Ureter (tissue), 1 donor: ENCODE measurements around the gene PAM. TPM values are rescaled to one million over a fixed set of nuclear protein-coding genes. Genes with fewer than 3 reads are reported as not detected.

Experiments used
- DNase-seq: peaks from one replicate; pipeline ENCODE4 v3.0.0-alpha.2; 2020; ENCODE audit warnings: low spot score
- total RNA-seq: library from RNA; stranded (reverse); gene quantifications from one replicate; pipeline ENCODE4 v1.2.4, GENCODE V29; 2023
- donor health status: DM: yes; HTN: yes; CAD: no.

Gene PAM
- total RNA-seq, 1 donor from 2014 or later = 124 TPM

GRCh38 chr5:102937894-102938293 is 182.8 kb downstream of the PAM start:
- no peak for DNase-seq

GRCh38 chr5:102941111-102941510 is 186.0 kb downstream of the PAM start:
- no peak for DNase-seq

- DNase-seq = no peak
Measured at GRCh38 chr5:102946414-102946813, 191.3 kb downstream of the PAM start.

- no peak for DNase-seq
Measured at GRCh38 chr5:102946971-102947370, 191.9 kb downstream of the PAM start.

GRCh38 chr5:102955488-102955887 is 200.4 kb downstream of the PAM start:
- DNase-seq = no peak

GRCh38 chr5:102956599-102956998 is 201.5 kb downstream of the PAM start:
- no peak for DNase-seq

- no peak for DNase-seq
Measured at GRCh38 chr5:102957141-102957540, 202.0 kb downstream of the PAM start.

- no peak for DNase-seq
Measured at GRCh38 chr5:102958481-102959011, 203.4 kb downstream of the PAM start.

- DNase-seq = no peak
Measured at GRCh38 chr5:102959055-102959454, 203.9 kb downstream of the PAM start.

- DNase-seq = no peak
Measured at GRCh38 chr5:102961671-102962070, 206.6 kb downstream of the PAM start.

- no peak for DNase-seq
Measured at GRCh38 chr5:102965653-102966052, 210.5 kb downstream of the PAM start.

GRCh38 chr5:102969641-102970040 is 214.5 kb downstream of the PAM start:
- no peak for DNase-seq

- no peak for DNase-seq
Measured at GRCh38 chr5:102971676-102972293, 216.7 kb downstream of the PAM start.

- no peak for DNase-seq
Measured at GRCh38 chr5:102974177-102974576, 219.1 kb downstream of the PAM start.

GRCh38 chr5:102975045-102975444 is 219.9 kb downstream of the PAM start:
- no peak for DNase-seq

- no peak for DNase-seq
Measured at GRCh38 chr5:102975457-102976182, 220.5 kb downstream of the PAM start.

GRCh38 chr5:102981957-102982635 is 227.0 kb downstream of the PAM start:
- no peak for DNase-seq

- DNase-seq = no peak
Measured at GRCh38 chr5:102986074-102986473, 231.0 kb downstream of the PAM start.

GRCh38 chr5:102988459-102988858 is 233.4 kb downstream of the PAM start:
- no peak for DNase-seq

GRCh38 chr5:102991802-102992201 is 236.7 kb downstream of the PAM start:
- no peak for DNase-seq

- no peak for DNase-seq
Measured at GRCh38 chr5:102996011-102996575, 241.0 kb downstream of the PAM start.

GRCh38 chr5:102998224-102998623 is 243.1 kb downstream of the PAM start:
- DNase-seq = no peak
